ENCODE results near the gene TRABD2A. TPM values are rescaled to one million over a fixed set of nuclear protein-coding genes. Genes with fewer than 3 reads are reported as not detected.

Gene TRABD2A
- total RNA-seq, 2 donors from 2014 or later: 4.8 to 7.7 TPM

- H3K4me1 ChIP-seq (ENCODE audit: control insufficient read depth, insufficient read depth, low read length): no peaks in the 10 kb centered on the region
- no peaks in the 10 kb centered on the region for H3K27me3 ChIP-seq (ENCODE audit: control insufficient read depth, insufficient read depth, low read length, poor library complexity, severe bottlenecking)
- Mint-ChIP-seq H3K36me3 (ENCODE audit: low read depth) (no peaks in the 10 kb centered on the region), H3K4me1 (peaks cover 8% of the 10 kb centered on the region), H3K27me3 (ENCODE audit: insufficient read depth) (no peaks in the 10 kb centered on the region), H3K4me3 (no peak overlapping the region), H3K9me3 (no peaks in the 10 kb centered on the region), H3K27ac (no peak overlapping the region)
- no peaks in the 10 kb centered on the region for H3K9me3 ChIP-seq (ENCODE audit: control insufficient read depth, low read length)
- no peaks in the 10 kb centered on the region for H3K36me3 ChIP-seq (ENCODE audit: control insufficient read depth, insufficient read depth, low read length)
- no peak overlapping the region for H3K4me3 ChIP-seq (ENCODE audit: low read length)
- no peak overlapping the region for H3K9ac ChIP-seq (ENCODE audit: extremely low read depth, low read length, poor library complexity, severe bottlenecking)
- DNase-seq: no peak
- no peak for TF ChIP-seq CTCF (conservative IDR thresholded peaks at IDR 0.05)
- no peak overlapping the region for H3K27ac ChIP-seq (ENCODE audit: low read depth, low read length)
These were observed 94.3 kb downstream of the TRABD2A start for GRCh38 chr2:84786601-84787000.

GRCh38 chr2:84785950-84786349 is 94.9 kb downstream of the TRABD2A start:
- no peak for DNase-seq
- Mint-ChIP-seq H3K36me3 (ENCODE audit: low read depth) (no peaks in the 10 kb centered on the region), H3K27me3 (ENCODE audit: insufficient read depth) (no peaks in the 10 kb centered on the region), H3K4me3 (no peak overlapping the region), H3K9me3 (no peaks in the 10 kb centered on the region), H3K4me1 (peaks cover 8% of the 10 kb centered on the region), H3K27ac (no peak overlapping the region)
- Histone ChIP-seq H3K4me1 (ENCODE audit: control insufficient read depth, insufficient read depth, low read length) (no peaks in the 10 kb centered on the region), H3K27ac (ENCODE audit: low read depth, low read length) (no peak overlapping the region), H3K9me3 (ENCODE audit: control insufficient read depth, low read length) (no peaks in the 10 kb centered on the region), H3K36me3 (ENCODE audit: control insufficient read depth, insufficient read depth, low read length) (no peaks in the 10 kb centered on the region), H3K4me3 (ENCODE audit: low read length) (no peak overlapping the region), H3K27me3 (ENCODE audit: control insufficient read depth, insufficient read depth, low read length, poor library complexity, severe bottlenecking) (no peaks in the 10 kb centered on the region), H3K9ac (ENCODE audit: extremely low read depth, low read length, poor library complexity, severe bottlenecking) (no peak overlapping the region)
- TF ChIP-seq CTCF (conservative IDR thresholded peaks at IDR 0.05): no peak
- 90 to 100% methylated on average over 1 to 4 of the region's 4 CpGs for WGBS, 2 experiments (ENCODE audit: insufficient coverage in 1 of 2, insufficient read length in 1 of 2)

GRCh38 chr2:84782717-84783442 is 98.0 kb downstream of the TRABD2A start:
- no peak for TF ChIP-seq CTCF (conservative IDR thresholded peaks at IDR 0.05)
- Mint-ChIP-seq H3K27ac (no peak overlapping the region), H3K4me1 (peaks cover 8% of the 10 kb centered on the region), H3K4me3 (no peak overlapping the region), H3K9me3 (no peaks in the 10 kb centered on the region), H3K27me3 (ENCODE audit: insufficient read depth) (no peaks in the 10 kb centered on the region), H3K36me3 (ENCODE audit: low read depth) (no peaks in the 10 kb centered on the region)
- no peaks in the 10 kb centered on the region for H3K9me3 ChIP-seq (ENCODE audit: control insufficient read depth, low read length)
- no peaks in the 10 kb centered on the region for H3K4me1 ChIP-seq (ENCODE audit: control insufficient read depth, insufficient read depth, low read length)
- H3K9ac ChIP-seq (ENCODE audit: extremely low read depth, low read length, poor library complexity, severe bottlenecking): no peak overlapping the region
- H3K36me3 ChIP-seq (ENCODE audit: control insufficient read depth, insufficient read depth, low read length): no peaks in the 10 kb centered on the region
- no peak overlapping the region for H3K4me3 ChIP-seq (ENCODE audit: low read length)
- no peaks in the 10 kb centered on the region for H3K27me3 ChIP-seq (ENCODE audit: control insufficient read depth, insufficient read depth, low read length, poor library complexity, severe bottlenecking)
- H3K27ac ChIP-seq (ENCODE audit: low read depth, low read length): no peak overlapping the region
- 100% methylated on average over 1 of the region's 1 CpG; no CpG with 5 or more reads in 1 of the 2 experiments for WGBS, 2 experiments (ENCODE audit: insufficient coverage in 1 of 2, insufficient read length in 1 of 2)
- DNase-seq: no peak

Measured in endodermal cell (in vitro differentiated cells).